GM12878 (cell line): ENCODE data around the gene MEDAG. TPM values are rescaled to one million over a fixed set of nuclear protein-coding genes. Genes with fewer than 3 reads are reported as not detected.

Experiments
- ATAC-seq: fragments of 200-7000 bp; cut with Tn5 transposase; 3 replicates; pipeline ENCODE4 v1.9.1; 2020; ENCODE audit warnings: mild to moderate bottlenecking, moderate library complexity
- BruUV-seq: library from RNA; stranded (reverse); fragments of 400-500 nt; replicated peaks from 2 replicates; lab custom pipeline; 2021; lab: Mats Ljungman, UMichigan
- CTCF ChIA-PET: fragments of 300-600 bp; sonication (Branson Sonifier 250); formaldehyde crosslinking; extraction: SDS; loops from one replicate; lab custom pipeline; 2021; ENCODE audit warnings: inconsistent platforms; lab: Yijun Ruan, JAX
- POLR2A ChIA-PET: fragments of 350-600 bp; formaldehyde crosslinking; extraction: SDS; loops from one replicate; lab custom pipeline; 2021; ENCODE audit warnings: inconsistent platforms; lab: Charles Lee
- RAD21 ChIA-PET: fragments of 300-600 bp; sonication (Branson Sonifier 250); formaldehyde crosslinking; loops from one replicate; lab custom pipeline; 2023; ENCODE audit warnings: antibody characterized with exemption; ENCODE audit not compliant: unreplicated experiment; lab: Charles Lee
- SMC1A ChIA-PET: fragments of 300-600 bp; sonication (Branson Sonifier 250); formaldehyde crosslinking; loops from one replicate; lab custom pipeline; 2023; ENCODE audit not compliant: unreplicated experiment, uncharacterized antibody; lab: Charles Lee
- DNase-seq: peaks from one replicate; pipeline ENCODE4 v3.0.0-alpha.2; 2011; ENCODE audit warnings: low read depth, low spot score
- FAIRE-seq: peaks from 3 replicates; lab custom pipeline; 2011; peaks lifted over from hg19 to GRCh38; lab: Jason Lieb, UNC
- H2AFZ ChIP-seq: 2 replicates; pipeline ENCODE4 v1.6.0; 2011; ENCODE audit warnings: low read depth, low read length, control low read depth; ENCODE audit not compliant: control insufficient read depth
- H3K27ac ChIP-seq: 2 replicates; pipeline ENCODE4 v1.5.1; 2011; ENCODE audit warnings: control low read depth; ENCODE audit not compliant: control insufficient read depth, insufficient read depth
- H3K27me3 ChIP-seq, 2 experiments: replicated peaks in 1 of 2; 2 replicates each; pipeline versions ENCODE4 v1.6.0 to v1.6.1; 2011; ENCODE audit warnings: low read length in 1 of 2; ENCODE audit not compliant: control insufficient read depth in 2 of 2, insufficient read depth in 2 of 2
- H3K36me3 ChIP-seq, 2 experiments: 2 replicates each; pipeline ENCODE4 v1.5.1; 2011; ENCODE audit warnings: low read length in 1 of 2; ENCODE audit not compliant: control insufficient read depth in 2 of 2, insufficient read depth in 2 of 2
- H3K4me1 ChIP-seq: 2 replicates; pipeline ENCODE4 v1.6.1; 2011; ENCODE audit warnings: mild to moderate bottlenecking, low read length, moderate library complexity, mixed read lengths; ENCODE audit not compliant: control insufficient read depth, insufficient read depth
- H3K4me2 ChIP-seq: 2 replicates; pipeline ENCODE4 v1.6.0; 2011; ENCODE audit warnings: control low read depth; ENCODE audit not compliant: control insufficient read depth, insufficient read depth
- H3K4me3 ChIP-seq: fragments of 200-600 bp; sonication (generic); 2 replicates; pipeline ENCODE4 v1.5.1; 2016
- H3K79me2 ChIP-seq: 2 replicates; pipeline ENCODE4 v1.6.0; 2011; ENCODE audit warnings: low read length; ENCODE audit not compliant: control insufficient read depth, insufficient read depth
- H3K9ac ChIP-seq: 2 replicates; pipeline ENCODE4 v1.8.0; 2011; ENCODE audit warnings: low read length, control low read depth, mixed read lengths; ENCODE audit not compliant: control insufficient read depth, insufficient read depth
- H3K9me3 ChIP-seq: replicated peaks from 3 replicates; pipeline ENCODE4 v1.5.1; 2011; ENCODE audit warnings: mild to moderate bottlenecking, low read length; ENCODE audit not compliant: control insufficient read depth, insufficient read depth
- H4K20me1 ChIP-seq: 2 replicates; pipeline ENCODE4 v1.6.0; 2011; ENCODE audit not compliant: control insufficient read depth, insufficient read depth
- CREB1 ChIP-seq: IDR thresholded peaks from 2 replicates; pipeline ENCODE4 v1.6.1; 2012; ENCODE audit warnings: low read depth, mild to moderate bottlenecking, inconsistent platforms
- GATAD2B ChIP-seq: fragments of 450-650 bp; conservative IDR thresholded peaks from 2 replicates; pipeline ENCODE4 v1.6.1; 2017; ENCODE audit warnings: low read depth, mild to moderate bottlenecking, moderate library complexity
- HDAC6 ChIP-seq: fragments of 200-600 bp; sonication (generic); IDR thresholded peaks from one replicate; pipeline ENCODE4 v1.8.0; 2017; ENCODE audit warnings: antibody characterized with exemption; ENCODE audit not compliant: unreplicated experiment
- HDGF ChIP-seq: fragments of 450-650 bp; IDR thresholded peaks from 2 replicates; pipeline ENCODE4 v1.6.1; 2016; ENCODE audit warnings: antibody characterized with exemption
- IRF4 ChIP-seq: IDR thresholded peaks from 2 replicates; pipeline ENCODE4 v1.6.1; 2011; ENCODE audit warnings: low read depth, low read length
- MEF2A ChIP-seq: IDR thresholded peaks from 2 replicates; pipeline ENCODE4 v1.6.1; 2011; ENCODE audit warnings: low read depth, mild to moderate bottlenecking, low read length, moderate library complexity; ENCODE audit not compliant: insufficient read depth
- MTA2 ChIP-seq: fragments of 450-650 bp; IDR thresholded peaks from 2 replicates; pipeline ENCODE4 v1.6.1; 2016; ENCODE audit warnings: low read depth, mild to moderate bottlenecking, moderate library complexity
- POLR2AphosphoS5 ChIP-seq: IDR thresholded peaks from 2 replicates; pipeline ENCODE4 v1.6.1; 2011; ENCODE audit warnings: mild to moderate bottlenecking, low read length, inconsistent platforms
- RCOR1 ChIP-seq: conservative IDR thresholded peaks from 2 replicates; pipeline ENCODE4 v1.6.1; 2012; ENCODE audit warnings: low read depth, low read length, improper control_type of control experiment
- RELA ChIP-seq: fragments of 450-650 bp; IDR thresholded peaks from 2 replicates; pipeline ENCODE4 v1.8.0; 2014; ENCODE audit warnings: borderline replicate concordance; ENCODE audit not compliant: partially characterized antibody
- RUNX3 ChIP-seq: IDR thresholded peaks from 2 replicates; pipeline ENCODE4 v1.6.1; 2012; ENCODE audit warnings: low read length, inconsistent platforms
- SIX5 ChIP-seq: IDR thresholded peaks from 2 replicates; pipeline ENCODE4 v1.6.1; 2011; ENCODE audit warnings: mild to moderate bottlenecking, low read depth, low read length, moderate library complexity; ENCODE audit not compliant: severe bottlenecking
- SMARCA5 ChIP-seq: fragments of 450-650 bp; IDR thresholded peaks from 2 replicates; pipeline ENCODE4 v1.6.1; 2017; ENCODE audit warnings: mild to moderate bottlenecking
- ZNF274 ChIP-seq: IDR thresholded peaks from one replicate; pipeline ENCODE4 v1.8.0; 2011; ENCODE audit not compliant: insufficient read length, insufficient read depth
- ZNF622 ChIP-seq: fragments of 450-650 bp; IDR thresholded peaks from 2 replicates; pipeline ENCODE4 v1.6.1; 2017; ENCODE audit warnings: mild to moderate bottlenecking, inconsistent platforms
- WGBS: methylation state at CpG from one replicate; pipeline ENCODE4 v1.1.6; 2016; ENCODE audit warnings: low lambda C conversion rate; ENCODE audit not compliant: insufficient replicate concordance, insufficient coverage; ENCODE audit errors: missing lambda C conversion rate; 5-methylcytosine and 5-hydroxymethylcytosine counted together
- in situ Hi-C: fragments of 300-500 bp; cut with MboI; formaldehyde crosslinking; loops from 9 replicates; pipeline ENCODE4 v1.14.3; 2018; ENCODE audit warnings: mixed read lengths
- intact Hi-C: fragments of 100-400 bp; cut with micrococcal nuclease; formaldehyde crosslinking; loops from one replicate; pipeline ENCODE4 v1.14.2; 2022; ENCODE audit not compliant: unreplicated experiment
- polyA plus RNA-seq, 11 experiments: library from polyadenylated mRNA; depleted of rRNA in 4 of 11; unstranded in 6 of 11; stranded (reverse) in 5 of 11; fragments of >200 nt; fragmentation: Nextera tagmentation in 4 of 11; fragmentation: Illumina TruSeq in 1 of 11; extraction: Ambion mirVana in 4 of 11; extraction: Trizol in 1 of 11; gene quantifications; 1 replicate in 1 of 11; 2 replicates in 10 of 11; pipeline versions ENCODE4 v1.2.1 to v1.2.3, GENCODE V29; 2011 to 2016; ENCODE audit warnings: inconsistent platforms in 2 of 11, missing spikeins in 2 of 11, low read depth in 1 of 11
- total RNA-seq, 4 experiments: library from RNA; depleted of rRNA in 3 of 4; stranded (reverse); fragments of >200 nt in 3 of 4; fragmentation: Illumina TruSeq in 1 of 4; extraction: Trizol in 1 of 4; gene quantifications; 2 replicates each; pipeline versions ENCODE4 v1.2.1 to v1.2.3, GENCODE V29; 2013 to 2021
- TF ChIP-seq, protein P1 (sequence below): fragments of 450-650 bp; IDR thresholded peaks from 2 replicates; pipeline ENCODE4 v1.6.1; 2016; ENCODE audit warnings: mild to moderate bottlenecking
- TF ChIP-seq, protein P2 (sequence below): IDR thresholded peaks from 2 replicates; pipeline ENCODE4 v1.6.1; 2012; ENCODE audit warnings: mild to moderate bottlenecking, low read depth, low read length
- TF ChIP-seq, protein P3 (sequence below): fragments of 150-350 bp; IDR thresholded peaks from 2 replicates; pipeline ENCODE4 v1.6.1; 2014; ENCODE audit warnings: mild to moderate bottlenecking, low read depth, low read length

Gene MEDAG
- total and polyA plus RNA-seq, 10 of the 15 experiments (the other 5 are each of a cell fraction or from before 2014, with no cell fraction given), result 0.03 TPM; not detected in 9

DNA sequence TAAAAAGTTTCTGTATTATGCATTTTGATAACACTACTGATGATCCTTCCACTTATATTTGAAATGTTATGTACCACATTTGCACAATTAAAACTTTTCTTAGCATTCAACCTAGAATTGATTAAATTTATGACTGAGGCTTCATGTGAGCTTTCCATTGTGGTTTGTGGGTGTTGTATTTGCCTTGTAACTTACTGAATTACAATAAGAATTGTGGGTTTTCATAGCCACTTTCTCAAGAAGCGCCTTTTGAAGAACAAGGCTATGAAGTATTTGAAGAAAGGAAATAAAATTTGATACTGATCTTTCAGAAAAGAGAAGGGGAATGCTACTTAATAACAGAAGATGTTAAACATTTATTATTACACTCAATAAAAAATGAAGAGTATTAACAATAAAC lies 19.4 kb downstream of the MEDAG start:
- Histone ChIP-seq H3K79me2 (no peaks in the 10 kb centered on the region), H2AFZ (no peak overlapping the region), H3K36me3 (no peaks in the 10 kb centered on the region), H3K4me1 (no peaks in the 10 kb centered on the region), H3K27me3 (no peaks in the 10 kb centered on the region; a peak in 1 of 4 replicates), H3K9me3 (no peaks in the 10 kb centered on the region), H3K4me2 (no peak overlapping the region), H3K27ac (no peak overlapping the region), H3K9ac (no peak overlapping the region), H3K4me3 (no peak overlapping the region), H4K20me1 (no peaks in the 10 kb centered on the region)
- FAIRE-seq (no peak), DNase-seq (no peak), ATAC-seq (no peak)
- WGBS, result 5% methylated on average over 1 of the region's 1 CpG
- TF ChIP-seq MTA2 (no peak), IRF4 (no peak), ZNF274 (no peak), GATAD2B (no peak), HDGF (no peak), POLR2AphosphoS5 (no peak), RCOR1 (no peak), HDAC6 (no peak), SIX5 (no peak), MEF2A (no peak), CREB1 (no peak), RUNX3 (no peak), RELA (no peak), ZNF622 (no peak), SMARCA5 (no peak)
- TF ChIP-seq, protein P1, sequence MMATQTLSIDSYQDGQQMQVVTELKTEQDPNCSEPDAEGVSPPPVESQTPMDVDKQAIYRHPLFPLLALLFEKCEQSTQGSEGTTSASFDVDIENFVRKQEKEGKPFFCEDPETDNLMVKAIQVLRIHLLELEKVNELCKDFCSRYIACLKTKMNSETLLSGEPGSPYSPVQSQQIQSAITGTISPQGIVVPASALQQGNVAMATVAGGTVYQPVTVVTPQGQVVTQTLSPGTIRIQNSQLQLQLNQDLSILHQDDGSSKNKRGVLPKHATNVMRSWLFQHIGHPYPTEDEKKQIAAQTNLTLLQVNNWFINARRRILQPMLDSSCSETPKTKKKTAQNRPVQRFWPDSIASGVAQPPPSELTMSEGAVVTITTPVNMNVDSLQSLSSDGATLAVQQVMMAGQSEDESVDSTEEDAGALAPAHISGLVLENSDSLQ, result no peak
- TF ChIP-seq, protein P2, sequence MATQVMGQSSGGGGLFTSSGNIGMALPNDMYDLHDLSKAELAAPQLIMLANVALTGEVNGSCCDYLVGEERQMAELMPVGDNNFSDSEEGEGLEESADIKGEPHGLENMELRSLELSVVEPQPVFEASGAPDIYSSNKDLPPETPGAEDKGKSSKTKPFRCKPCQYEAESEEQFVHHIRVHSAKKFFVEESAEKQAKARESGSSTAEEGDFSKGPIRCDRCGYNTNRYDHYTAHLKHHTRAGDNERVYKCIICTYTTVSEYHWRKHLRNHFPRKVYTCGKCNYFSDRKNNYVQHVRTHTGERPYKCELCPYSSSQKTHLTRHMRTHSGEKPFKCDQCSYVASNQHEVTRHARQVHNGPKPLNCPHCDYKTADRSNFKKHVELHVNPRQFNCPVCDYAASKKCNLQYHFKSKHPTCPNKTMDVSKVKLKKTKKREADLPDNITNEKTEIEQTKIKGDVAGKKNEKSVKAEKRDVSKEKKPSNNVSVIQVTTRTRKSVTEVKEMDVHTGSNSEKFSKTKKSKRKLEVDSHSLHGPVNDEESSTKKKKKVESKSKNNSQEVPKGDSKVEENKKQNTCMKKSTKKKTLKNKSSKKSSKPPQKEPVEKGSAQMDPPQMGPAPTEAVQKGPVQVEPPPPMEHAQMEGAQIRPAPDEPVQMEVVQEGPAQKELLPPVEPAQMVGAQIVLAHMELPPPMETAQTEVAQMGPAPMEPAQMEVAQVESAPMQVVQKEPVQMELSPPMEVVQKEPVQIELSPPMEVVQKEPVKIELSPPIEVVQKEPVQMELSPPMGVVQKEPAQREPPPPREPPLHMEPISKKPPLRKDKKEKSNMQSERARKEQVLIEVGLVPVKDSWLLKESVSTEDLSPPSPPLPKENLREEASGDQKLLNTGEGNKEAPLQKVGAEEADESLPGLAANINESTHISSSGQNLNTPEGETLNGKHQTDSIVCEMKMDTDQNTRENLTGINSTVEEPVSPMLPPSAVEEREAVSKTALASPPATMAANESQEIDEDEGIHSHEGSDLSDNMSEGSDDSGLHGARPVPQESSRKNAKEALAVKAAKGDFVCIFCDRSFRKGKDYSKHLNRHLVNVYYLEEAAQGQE, result no peak
- TF ChIP-seq, protein P3, sequence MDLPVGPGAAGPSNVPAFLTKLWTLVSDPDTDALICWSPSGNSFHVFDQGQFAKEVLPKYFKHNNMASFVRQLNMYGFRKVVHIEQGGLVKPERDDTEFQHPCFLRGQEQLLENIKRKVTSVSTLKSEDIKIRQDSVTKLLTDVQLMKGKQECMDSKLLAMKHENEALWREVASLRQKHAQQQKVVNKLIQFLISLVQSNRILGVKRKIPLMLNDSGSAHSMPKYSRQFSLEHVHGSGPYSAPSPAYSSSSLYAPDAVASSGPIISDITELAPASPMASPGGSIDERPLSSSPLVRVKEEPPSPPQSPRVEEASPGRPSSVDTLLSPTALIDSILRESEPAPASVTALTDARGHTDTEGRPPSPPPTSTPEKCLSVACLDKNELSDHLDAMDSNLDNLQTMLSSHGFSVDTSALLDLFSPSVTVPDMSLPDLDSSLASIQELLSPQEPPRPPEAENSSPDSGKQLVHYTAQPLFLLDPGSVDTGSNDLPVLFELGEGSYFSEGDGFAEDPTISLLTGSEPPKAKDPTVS, result no peak
- no TSS peak for BruUV-seq
- ChIA-PET SMC1A (no interaction called here), CTCF (interaction anchor here (0.9 kb wide), 1 partner anchor 11 kb away, joined by 3 read pairs; no protein-coding TSS in a partner anchor), POLR2A (no interaction called here), RAD21 (no interaction called here)
- in situ Hi-C loops, result no loop called here
- intact Hi-C loops, result no loop called here
